Right lobe of liver (tissue), 6 donors: ENCODE results near the gene ITGA11. TPM values are rescaled to one million over a fixed set of nuclear protein-coding genes. Genes with fewer than 3 reads are reported as not detected.

ENCODE experiments used
- ATAC-seq, 4 donors: fragments of 200-7000 bp; cut with Tn5 transposase; one replicate each; pipeline ENCODE4 v1.9.1; 2020; ENCODE audit warnings: mild to moderate bottlenecking in 4 of 4, moderate library complexity in 4 of 4
- DNase-seq, 3 donors: peaks; one replicate each; pipeline ENCODE4 v3.0.0-alpha.2; 2020
- H3K27ac ChIP-seq, 3 donors: fragments of 200-600 bp; one replicate each; pipeline ENCODE4 v1.8.0; 2022
- H3K27me3 ChIP-seq, 2 donors: fragments of 200-600 bp; one replicate each; pipeline ENCODE4 v1.8.0; 2022
- H3K36me3 ChIP-seq, 4 donors: fragments of 200-600 bp; sonication (generic) in 1 of 4; one replicate each; pipeline versions ENCODE4 v1.5.1 to v1.8.0; 2017 to 2022; ENCODE audit warnings: control low read depth in 1 of 4
- H3K4me1 ChIP-seq, 4 donors: fragments of 200-600 bp; sonication (generic) in 1 of 4; one replicate each; pipeline versions ENCODE4 v1.5.1 to v1.8.0; 2017 to 2022; ENCODE audit warnings: control low read depth in 1 of 4
- H3K4me3 ChIP-seq, 3 donors: fragments of 200-600 bp; one replicate each; pipeline ENCODE4 v1.8.0; 2022
- H3K9me3 ChIP-seq, 4 donors: fragments of 200-600 bp; sonication (generic) in 1 of 4; one replicate each; pipeline versions ENCODE4 v1.5.1 to v1.8.0; 2017 to 2022; ENCODE audit warnings: control low read depth in 1 of 4
- POLR2A ChIP-seq: fragments of 450-650 bp; IDR thresholded peaks from one replicate; pipeline ENCODE4 v1.6.1; 2017; ENCODE audit warnings: antibody characterized with exemption, mild to moderate bottlenecking
- WGBS: methylation state at CpG from one replicate; pipeline ENCODE4 v1.1.6; 2018; ENCODE audit warnings: low coverage, low lambda C conversion rate; ENCODE audit not compliant: insufficient coverage; ENCODE audit errors: missing lambda C conversion rate; 5-methylcytosine and 5-hydroxymethylcytosine counted together
- intact Hi-C, 2 donors: fragments of 100-400 bp; cut with DNase I; formaldehyde crosslinking; loops; one replicate each; pipeline versions ENCODE4 v1.11.2 to v1.14.1; 2022
- total RNA-seq, 6 experiments: library from RNA; depleted of rRNA in 2 of 6; stranded (reverse); fragments of >200 nt in 2 of 6; fragmentation: NEBNext Ultra II Directional in 3 of 6; extraction: Animal tissue kit (Norgen Biotek cat#: 25700) in 3 of 6; gene quantifications; one replicate each; pipeline versions ENCODE4 v1.1.0 to v1.2.4, GENCODE V29; 2016 to 2023
- TF ChIP-seq, protein P1 (sequence below), 4 donors: fragments of 200-600 bp in 3 of 4; fragments of 450-650 bp in 1 of 4; IDR thresholded peaks; one replicate each; pipeline versions ENCODE4 v1.5.1 to v1.8.0; 2016 to 2022; ENCODE audit warnings: antibody characterized with exemption in 4 of 4, mild to moderate bottlenecking in 2 of 4
- donor health status: DM: no; HTN: yes; CAD: no.
- donor health status: DM: no; HTN: no; CAD: no.
- donor health status: DM: no; HTN: no; CAD: no.
- donor health status: DM: no; HTN: yes; CAD: no.
- donor health status: DM: no; HTN: yes; CAD: no.

ITGA11 gene
- total RNA-seq, 6 experiments from 2014 or later = 0.51 to 1.4 (median 0.73) TPM

DNA sequence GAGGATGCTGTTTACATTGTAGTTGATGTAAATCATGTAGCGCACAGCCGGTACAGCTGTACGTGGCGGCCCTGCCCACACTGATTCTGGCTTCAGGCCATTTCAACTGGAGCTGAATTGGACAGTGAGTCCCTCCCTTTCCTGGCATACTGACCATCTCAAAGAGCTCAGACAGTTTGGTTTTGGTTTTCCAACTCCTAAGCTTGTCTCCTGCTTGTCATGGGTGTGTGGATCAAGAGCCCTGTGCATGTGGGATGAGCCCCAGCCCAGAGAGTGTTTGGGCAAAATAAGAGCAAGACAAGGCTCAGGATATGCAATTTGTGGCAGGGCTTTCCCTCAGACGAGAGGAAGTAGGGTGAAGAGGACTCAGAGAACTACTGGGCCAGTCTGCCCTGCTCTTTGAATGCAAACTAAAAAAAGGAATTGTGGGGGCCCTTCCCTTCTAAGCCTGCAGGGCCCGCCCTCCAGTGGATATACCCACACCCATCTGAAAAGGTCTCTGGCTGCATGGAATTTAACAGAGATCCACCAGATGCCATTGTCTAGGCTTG, 13.3 kb downstream of the ITGA11 start:
- Histone ChIP-seq H3K9me3 (no peaks in the 10 kb centered on the region), H3K4me1 (no peaks in the 10 kb centered on the region), H3K4me3 (no peak overlapping the region), H3K36me3 (no peaks in the 10 kb centered on the region), H3K27ac (no peak overlapping the region), H3K27me3 (no peaks in the 10 kb centered on the region)
- DNase-seq = peak in 1 of 3 donors; percentile 39
- no peak for ATAC-seq
- no peak for TF ChIP-seq POLR2A
- TF ChIP-seq, protein P1, sequence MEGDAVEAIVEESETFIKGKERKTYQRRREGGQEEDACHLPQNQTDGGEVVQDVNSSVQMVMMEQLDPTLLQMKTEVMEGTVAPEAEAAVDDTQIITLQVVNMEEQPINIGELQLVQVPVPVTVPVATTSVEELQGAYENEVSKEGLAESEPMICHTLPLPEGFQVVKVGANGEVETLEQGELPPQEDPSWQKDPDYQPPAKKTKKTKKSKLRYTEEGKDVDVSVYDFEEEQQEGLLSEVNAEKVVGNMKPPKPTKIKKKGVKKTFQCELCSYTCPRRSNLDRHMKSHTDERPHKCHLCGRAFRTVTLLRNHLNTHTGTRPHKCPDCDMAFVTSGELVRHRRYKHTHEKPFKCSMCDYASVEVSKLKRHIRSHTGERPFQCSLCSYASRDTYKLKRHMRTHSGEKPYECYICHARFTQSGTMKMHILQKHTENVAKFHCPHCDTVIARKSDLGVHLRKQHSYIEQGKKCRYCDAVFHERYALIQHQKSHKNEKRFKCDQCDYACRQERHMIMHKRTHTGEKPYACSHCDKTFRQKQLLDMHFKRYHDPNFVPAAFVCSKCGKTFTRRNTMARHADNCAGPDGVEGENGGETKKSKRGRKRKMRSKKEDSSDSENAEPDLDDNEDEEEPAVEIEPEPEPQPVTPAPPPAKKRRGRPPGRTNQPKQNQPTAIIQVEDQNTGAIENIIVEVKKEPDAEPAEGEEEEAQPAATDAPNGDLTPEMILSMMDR (IDR thresholded peaks at IDR 0.05) = no peak
- intact Hi-C loops = no loop called here
- whole genome bisulfite sequencing = 55% methylated on average over 6 of the region's 6 CpGs

DNA sequence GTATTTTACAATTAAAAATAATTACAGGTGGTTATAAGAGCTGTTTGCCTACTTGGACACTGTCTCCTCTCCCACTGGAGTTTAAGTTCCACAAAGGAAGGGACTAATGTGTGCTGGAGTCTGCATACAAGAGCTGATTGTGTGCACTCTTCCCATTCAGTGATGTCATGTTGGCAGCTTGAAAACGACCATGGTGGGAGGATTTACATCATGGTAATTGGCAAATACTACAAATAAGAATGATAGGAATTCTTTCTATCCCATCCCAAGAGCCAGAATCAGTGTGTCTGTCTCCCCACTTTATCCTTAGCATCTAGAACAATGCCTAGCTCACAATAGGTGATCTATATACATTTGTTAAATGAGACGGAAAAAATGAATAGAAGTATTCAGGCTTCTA, 14.1 kb downstream of the ITGA11 start:
- DNase-seq (no peak), ATAC-seq (no peak)
- H3K27me3 ChIP-seq = no peaks in the 10 kb centered on the region
- no peaks in the 10 kb centered on the region for H3K4me1 ChIP-seq
- H3K4me3 ChIP-seq = no peak overlapping the region
- WGBS = 55% methylated on average over 2 of the region's 2 CpGs
- H3K36me3 ChIP-seq = no peaks in the 10 kb centered on the region
- intact Hi-C loops = no loop called here
- no peak overlapping the region for H3K27ac ChIP-seq
- H3K9me3 ChIP-seq = no peaks in the 10 kb centered on the region
- TF ChIP-seq, protein P1 (IDR thresholded peaks at IDR 0.05) = no peak
- no peak for TF ChIP-seq POLR2A

DNA sequence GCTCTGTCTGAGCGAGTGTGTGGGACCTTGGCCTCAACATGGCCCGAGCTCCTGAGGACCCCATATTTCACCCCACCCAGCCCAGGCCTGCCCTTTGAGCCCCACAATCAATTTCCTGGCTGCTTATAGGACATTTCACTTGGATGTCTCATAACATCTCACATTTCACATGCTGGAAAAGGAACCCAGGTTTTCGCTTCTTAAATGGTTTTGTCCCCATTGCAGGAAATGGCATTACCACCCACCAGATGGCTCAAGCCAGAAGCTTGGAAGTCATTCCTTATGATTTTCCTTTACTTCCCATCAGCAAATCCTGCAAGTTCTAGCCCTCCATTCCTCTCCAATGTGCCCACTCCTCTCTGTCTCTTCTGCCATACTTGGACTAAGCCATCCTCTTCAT, 14.9 kb downstream of the ITGA11 start:
- Histone ChIP-seq H3K9me3 (no peaks in the 10 kb centered on the region), H3K27ac (no peak overlapping the region), H3K4me3 (no peak overlapping the region), H3K4me1 (no peaks in the 10 kb centered on the region), H3K27me3 (no peaks in the 10 kb centered on the region), H3K36me3 (no peaks in the 10 kb centered on the region)
- 95% methylated on average over 3 of the region's 3 CpGs for WGBS
- ATAC-seq (no peak), DNase-seq (no peak)
- intact Hi-C loops = no loop called here
- no peak for TF ChIP-seq POLR2A
- TF ChIP-seq, protein P1 (IDR thresholded peaks at IDR 0.05) = no peak

DNA sequence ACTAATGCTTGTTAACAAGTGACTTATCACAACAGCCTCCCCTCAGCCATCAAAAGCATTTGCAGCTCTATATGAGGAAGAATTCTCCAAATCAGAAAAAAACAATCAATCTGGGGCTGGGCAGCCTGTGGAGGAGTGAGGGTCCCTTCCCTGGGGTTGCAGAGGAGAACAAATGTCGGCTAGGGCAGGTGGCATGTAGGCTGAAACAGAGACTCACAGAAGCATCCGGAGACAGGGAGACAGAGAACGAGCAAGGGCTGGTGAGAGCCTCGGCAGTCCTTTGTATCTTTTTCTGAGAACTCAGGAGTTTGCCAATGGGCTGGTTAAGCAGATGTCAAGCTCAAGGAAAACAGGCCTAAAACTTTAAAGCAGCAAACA, 15.8 kb downstream of the ITGA11 start:
- Histone ChIP-seq H3K4me3 (no peak overlapping the region), H3K27me3 (no peaks in the 10 kb centered on the region), H3K4me1 (no peaks in the 10 kb centered on the region), H3K27ac (no peak overlapping the region), H3K36me3 (no peaks in the 10 kb centered on the region), H3K9me3 (no peaks in the 10 kb centered on the region)
- ATAC-seq (no peak), DNase-seq (peak in 1 of 3 donors; percentile 11)
- intact Hi-C loops = no loop called here
- WGBS = 79% methylated on average over 4 of the region's 4 CpGs
- TF ChIP-seq POLR2A = no peak
- TF ChIP-seq, protein P1 (IDR thresholded peaks at IDR 0.05) = no peak
